Measurements from ENCODE around the gene ETFA. TPM values are rescaled to one million over a fixed set of nuclear protein-coding genes. Genes with fewer than 3 reads are reported as not detected.
A peak's percentile ranks its signal among the peaks of the same experiment; 100 is the strongest.

The ETFA gene
- total and polyA plus RNA-seq, 10 donors, result 49.7 to 98.5 (median 80.5) TPM

- intact Hi-C loops (cut with DNase I; ENCODE audit: low total_unique reads), result no loop called here
- Histone ChIP-seq H3K27ac (no peak overlapping the region), H3K27me3 (replicated peaks in 1 of 7) (no peaks in the 10 kb centered on the region), H3K4me3 (no peak overlapping the region), H3K4me1 (no peaks in the 10 kb centered on the region), H3K9me3 (no peaks in the 10 kb centered on the region), H3K36me3 (peaks cover 0 to 21% (median 10%) of the 10 kb centered on the region in 6 donors)
- TF ChIP-seq POLR2A (IDR thresholded peaks at IDR 0.05) (no peak), CTCF (IDR thresholded peaks at IDR 0.05 in 8 of 11, conservative IDR thresholded peaks at IDR 0.05 in 3 of 11) (peak in 7 of 11 experiments; percentile 23 to 61 (median 46))
- 87 to 92% (median 88%) methylated on average over 3 of the region's 3 CpGs for WGBS, 5 donors
- no peak for DNase-seq
Observed at GRCh38 chr15:76235186-76235826, 76.0 kb downstream of the ETFA start.

DNA sequence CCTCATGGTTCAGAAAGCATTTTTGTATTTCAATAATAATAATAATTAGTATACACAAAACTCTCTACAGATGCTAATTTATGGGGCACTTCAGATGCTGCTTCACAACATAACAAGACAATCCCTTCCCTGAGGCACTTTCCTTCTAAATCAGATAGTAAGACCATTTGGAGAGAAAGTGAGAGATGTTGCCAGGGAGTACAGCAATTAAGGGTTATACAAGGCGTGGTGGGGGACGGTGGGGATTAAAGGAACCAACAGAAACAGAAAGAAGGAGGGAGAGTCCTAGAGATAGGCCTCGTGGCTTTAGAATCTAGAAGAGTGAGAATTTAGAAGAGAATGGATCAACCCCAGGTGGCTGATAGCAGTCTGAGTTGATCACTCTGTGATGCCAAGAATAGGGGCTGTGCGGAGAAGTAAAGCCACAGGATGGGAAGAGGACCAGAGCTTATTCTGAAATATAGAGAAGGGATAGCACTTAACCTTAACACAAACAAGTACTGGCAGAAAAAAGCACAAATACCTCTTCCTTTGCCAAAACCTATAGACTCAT lies 76.9 kb downstream of the ETFA start:
- H3K36me3 ChIP-seq, result peaks cover 0 to 25% (median 12%) of the 10 kb centered on the region in 6 donors
- H3K4me1 ChIP-seq, result no peaks in the 10 kb centered on the region
- H3K27ac ChIP-seq, result no peak overlapping the region
- H3K9me3 ChIP-seq, result no peaks in the 10 kb centered on the region
- no peak for DNase-seq
- H3K27me3 ChIP-seq (replicated peaks in 1 of 7), result no peaks in the 10 kb centered on the region
- WGBS, 5 donors, result 87 to 93% (median 91%) methylated on average over 4 of the region's 4 CpGs
- H3K4me3 ChIP-seq, result no peak overlapping the region
- intact Hi-C loops (cut with DNase I; ENCODE audit: low total_unique reads), result no loop called here
- TF ChIP-seq POLR2A (IDR thresholded peaks at IDR 0.05), result no peak
- no peak for TF ChIP-seq CTCF (IDR thresholded peaks at IDR 0.05 in 8 of 11, conservative IDR thresholded peaks at IDR 0.05 in 3 of 11)
- no peak for TF ChIP-seq POLR2AphosphoS5 (IDR thresholded peaks at IDR 0.05)

GRCh38 chr15:76233921-76234320 lies 77.3 kb downstream of the ETFA start:
- DNase-seq, result no peak

More at GRCh38 chr15:76233921-76234320, 77.3 kb downstream of the ETFA start:
- 93 to 100% (median 95%) methylated on average over 1 of the region's 1 CpG for WGBS, 5 donors
- intact Hi-C loops (cut with DNase I; ENCODE audit: low total_unique reads), result no loop called here
- TF ChIP-seq POLR2AphosphoS5 (IDR thresholded peaks at IDR 0.05) (no peak), CTCF (IDR thresholded peaks at IDR 0.05 in 8 of 11, conservative IDR thresholded peaks at IDR 0.05 in 3 of 11) (no peak), POLR2A (IDR thresholded peaks at IDR 0.05) (no peak)
- no peak overlapping the region for H3K4me3 ChIP-seq
- H3K27ac ChIP-seq, result no peak overlapping the region
- peaks cover 0 to 30% (median 12%) of the 10 kb centered on the region in 6 donors for H3K36me3 ChIP-seq
- H3K27me3 ChIP-seq (replicated peaks in 1 of 7), result no peaks in the 10 kb centered on the region
- no peaks in the 10 kb centered on the region for H3K4me1 ChIP-seq
- no peaks in the 10 kb centered on the region for H3K9me3 ChIP-seq
